ENCODE data around the gene MICAL3. TPM values are rescaled to one million over a fixed set of nuclear protein-coding genes. Genes with fewer than 3 reads are reported as not detected.
A peak's percentile ranks its signal among the peaks of the same experiment; 100 is the strongest.

The MICAL3 gene
- total and polyA plus RNA-seq, 9 of the 15 experiments (the other 6 are each of a cell fraction or from before 2014, with no cell fraction given) = 0.53 to 32.1 (median 12.3) TPM

GRCh38 chr22:17970201-17970708, 54.1 kb downstream of the MICAL3 start (continued):
- TF ChIP-seq ZBTB2 (IDR thresholded peaks at IDR 0.05) = no peak
- TF ChIP-seq NR1H2 (CRISPR knock-in tag; IDR thresholded peaks at IDR 0.05) = no peak
- TF ChIP-seq RBM39 (optimal IDR thresholded peaks at IDR 0.05; ENCODE audit: low read depth, low read length) = no peak
- no peak for TF ChIP-seq POLR2H (tag; IDR thresholded peaks at IDR 0.05; ENCODE audit: low read depth)
- no peak for TF ChIP-seq ILK (tag; IDR thresholded peaks at IDR 0.05; ENCODE audit: borderline replicate concordance, low read depth)
- peak; percentile 28; the same call in 1 of the 2 replicates for TF ChIP-seq NFIC (IDR thresholded peaks at IDR 0.05)
- 0 out of 4 replicates have a peak, but pooled peaks have one; percentile 6 to 11 for TF ChIP-seq KDM1A (IDR thresholded peaks at IDR 0.05)
- TF ChIP-seq CEBPG (CRISPR knock-in tag; IDR thresholded peaks at IDR 0.05) = no peak
- TF ChIP-seq CEBPG (tag; conservative IDR thresholded peaks at IDR 0.05 in 1 of 2, IDR thresholded peaks at IDR 0.05 in 1 of 2) = no peak
- peak in 1 of 2 experiments; percentile 33; a peak in 1 of 4 replicates for TF ChIP-seq TRIM24 (IDR thresholded peaks at IDR 0.05)
- TF ChIP-seq TCF7L2 (IDR thresholded peaks at IDR 0.05; ENCODE audit: low read depth, low read length) = no peak
- TF ChIP-seq CTBP1 (IDR thresholded peaks at IDR 0.05; ENCODE audit: borderline replicate concordance) = peak; percentile 55; the same call in 1 of the 2 replicates
- no peak for TF ChIP-seq RUNX1 (IDR thresholded peaks at IDR 0.05; ENCODE audit: low read depth)
- TF ChIP-seq STAT5A (IDR thresholded peaks at IDR 0.05; ENCODE audit: borderline replicate concordance, low read length) = no peak
- TF ChIP-seq GATA2 (CRISPR knock-in tag; IDR thresholded peaks at IDR 0.05) = peak; percentile 85
- TF ChIP-seq ZNF79 (CRISPR knock-in tag; IDR thresholded peaks at IDR 0.05; ENCODE audit: low read depth) = no peak
- 0 out of 2 replicates have a peak, but pooled peaks have one; percentile 12 for TF ChIP-seq ATF4 (CRISPR knock-in tag; IDR thresholded peaks at IDR 0.05)
- TF ChIP-seq ZNF655 (CRISPR knock-in tag; IDR thresholded peaks at IDR 0.05) = no peak
- no peak for TF ChIP-seq E2F4 (CRISPR knock-in tag; IDR thresholded peaks at IDR 0.05; ENCODE audit: low read depth)
- TF ChIP-seq CC2D1A (IDR thresholded peaks at IDR 0.05) = 0 out of 2 replicates have a peak, but pooled peaks have one; percentile 28
- no peak for TF ChIP-seq ZNF324 (CRISPR knock-in tag; IDR thresholded peaks at IDR 0.05)
- TF ChIP-seq ELF1 (tag; IDR thresholded peaks at IDR 0.05) = peak; percentile 53; the same call in 1 of the 2 replicates
- 0 out of 2 replicates have a peak, but pooled peaks have one; percentile 19 for TF ChIP-seq EP300 (IDR thresholded peaks at IDR 0.05; ENCODE audit: low read length)
- no peak for TF ChIP-seq RBM25 (IDR thresholded peaks at IDR 0.05; ENCODE audit: low read depth, low read length, severe bottlenecking)
- no peak for TF ChIP-seq ZNF212 (CRISPR knock-in tag; IDR thresholded peaks at IDR 0.05)
- peak; percentile 45 for TF ChIP-seq NCOR1 (IDR thresholded peaks at IDR 0.05)
- no peak for TF ChIP-seq CBX1 (IDR thresholded peaks at IDR 0.05; ENCODE audit: low read depth)
- peak; percentile 56 for TF ChIP-seq L3MBTL2 (IDR thresholded peaks at IDR 0.05)

All from K562 (cell line).